Gastroesophageal sphincter (tissue), 3 donors: Measurements from ENCODE around the gene ITPK1.

ENCODE experiments used
- EP300 ChIP-seq: sonication (generic); formaldehyde crosslinking; IDR thresholded peaks from one replicate; pipeline ENCODE4 v1.6.1; 2017; ENCODE audit warnings: antibody characterized with exemption, mild to moderate bottlenecking
- POLR2A ChIP-seq, 2 donors: fragments of 450-650 bp; IDR thresholded peaks; one replicate each; pipeline ENCODE4 v1.6.1; 2017; ENCODE audit warnings: antibody characterized with exemption in 2 of 2, mild to moderate bottlenecking in 2 of 2, moderate library complexity in 1 of 2
- POLR2AphosphoS5 ChIP-seq: sonication (generic); formaldehyde crosslinking; IDR thresholded peaks from one replicate; pipeline ENCODE4 v1.6.1; 2017; ENCODE audit warnings: antibody characterized with exemption
- TF ChIP-seq, protein P1 (sequence below), 4 experiments: fragments of 200-600 bp in 2 of 4; fragments of 450-650 bp in 2 of 4; sonication (generic) in 1 of 4; IDR thresholded peaks; one replicate each; pipeline ENCODE4 v1.5.1; 2017 to 2019; ENCODE audit warnings: antibody characterized with exemption in 4 of 4, mild to moderate bottlenecking in 2 of 4, moderate library complexity in 2 of 4

DNA sequence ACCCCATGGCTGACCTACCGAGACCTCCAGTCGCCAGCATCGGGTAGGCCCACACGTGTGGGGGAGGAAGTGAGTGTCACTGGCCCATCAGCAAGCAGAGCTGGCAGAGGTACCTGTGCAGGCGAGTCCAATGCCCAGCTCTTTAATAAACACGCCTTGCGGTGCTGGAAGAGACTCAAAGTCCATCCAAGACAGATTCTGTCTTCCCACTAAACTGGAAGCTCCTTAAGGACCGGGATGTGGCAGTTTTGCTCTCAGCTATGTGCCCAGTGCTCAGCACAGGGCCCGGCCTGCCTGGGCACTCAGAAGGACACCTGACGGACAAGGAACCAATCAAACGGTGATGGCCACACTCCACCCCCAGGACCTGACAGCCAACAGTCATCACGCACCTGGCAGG, 65.0 kb downstream of the ITPK1 start:
- TF ChIP-seq, protein P1, sequence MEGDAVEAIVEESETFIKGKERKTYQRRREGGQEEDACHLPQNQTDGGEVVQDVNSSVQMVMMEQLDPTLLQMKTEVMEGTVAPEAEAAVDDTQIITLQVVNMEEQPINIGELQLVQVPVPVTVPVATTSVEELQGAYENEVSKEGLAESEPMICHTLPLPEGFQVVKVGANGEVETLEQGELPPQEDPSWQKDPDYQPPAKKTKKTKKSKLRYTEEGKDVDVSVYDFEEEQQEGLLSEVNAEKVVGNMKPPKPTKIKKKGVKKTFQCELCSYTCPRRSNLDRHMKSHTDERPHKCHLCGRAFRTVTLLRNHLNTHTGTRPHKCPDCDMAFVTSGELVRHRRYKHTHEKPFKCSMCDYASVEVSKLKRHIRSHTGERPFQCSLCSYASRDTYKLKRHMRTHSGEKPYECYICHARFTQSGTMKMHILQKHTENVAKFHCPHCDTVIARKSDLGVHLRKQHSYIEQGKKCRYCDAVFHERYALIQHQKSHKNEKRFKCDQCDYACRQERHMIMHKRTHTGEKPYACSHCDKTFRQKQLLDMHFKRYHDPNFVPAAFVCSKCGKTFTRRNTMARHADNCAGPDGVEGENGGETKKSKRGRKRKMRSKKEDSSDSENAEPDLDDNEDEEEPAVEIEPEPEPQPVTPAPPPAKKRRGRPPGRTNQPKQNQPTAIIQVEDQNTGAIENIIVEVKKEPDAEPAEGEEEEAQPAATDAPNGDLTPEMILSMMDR (IDR thresholded peaks at IDR 0.05), result no peak
- TF ChIP-seq POLR2AphosphoS5 (no peak), POLR2A (IDR thresholded peaks at IDR 0.05) (no peak), EP300 (no peak)
